ENCODE results near the gene HNRNPH1. TPM values are rescaled to one million over a fixed set of nuclear protein-coding genes. Genes with fewer than 3 reads are reported as not detected.
"Not testable (repeated sequence)": the region's sequence is repeated elsewhere in the genome, so short reads cannot be mapped to it uniquely, and the experiment has no call there.

Gene HNRNPH1, protein sequence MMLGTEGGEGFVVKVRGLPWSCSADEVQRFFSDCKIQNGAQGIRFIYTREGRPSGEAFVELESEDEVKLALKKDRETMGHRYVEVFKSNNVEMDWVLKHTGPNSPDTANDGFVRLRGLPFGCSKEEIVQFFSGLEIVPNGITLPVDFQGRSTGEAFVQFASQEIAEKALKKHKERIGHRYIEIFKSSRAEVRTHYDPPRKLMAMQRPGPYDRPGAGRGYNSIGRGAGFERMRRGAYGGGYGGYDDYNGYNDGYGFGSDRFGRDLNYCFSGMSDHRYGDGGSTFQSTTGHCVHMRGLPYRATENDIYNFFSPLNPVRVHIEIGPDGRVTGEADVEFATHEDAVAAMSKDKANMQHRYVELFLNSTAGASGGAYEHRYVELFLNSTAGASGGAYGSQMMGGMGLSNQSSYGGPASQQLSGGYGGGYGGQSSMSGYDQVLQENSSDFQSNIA
- 1,000 to 10,000 TPM in 1 of 2 donors, 100 to 1,000 TPM in 1; 422 to 1,791 TPM for total RNA-seq
- polyA plus RNA-seq: 100 to 1,000 TPM; 185 to 189 TPM
- long read RNA-seq, donor 1, full-length matches to known transcripts: 70 of 158 reads
- long read RNA-seq, donor 1, partial matches to known transcripts: 88 of 158 reads
- long read RNA-seq, donor 1, other reads (novel, unspliced or antisense): 0 of 158 reads
- long read RNA-seq, donor 2, full-length matches to known transcripts: 33 of 69 reads
- long read RNA-seq, donor 2, partial matches to known transcripts: 36 of 69 reads
- long read RNA-seq, donor 2, other reads (novel, unspliced or antisense): 0 of 69 reads
- long read RNA-seq, donor 3, full-length matches to known transcripts: 32 of 119 reads
- long read RNA-seq, donor 3, partial matches to known transcripts: 87 of 119 reads
- long read RNA-seq, donor 3, other reads (novel, unspliced or antisense): 0 of 119 reads
- long read RNA-seq, donor 4, full-length matches to known transcripts: 40 of 92 reads
- long read RNA-seq, donor 4, partial matches to known transcripts: 52 of 92 reads
- long read RNA-seq, donor 4, other reads (novel, unspliced or antisense): 0 of 92 reads
- long read RNA-seq, donor 5, full-length matches to known transcripts: 78 of 240 reads
- long read RNA-seq, donor 5, partial matches to known transcripts: 162 of 240 reads
- long read RNA-seq, donor 5, other reads (novel, unspliced or antisense): 0 of 240 reads

- peak; percentile 100 for DNase-seq
- 0% methylated on average over 80 to 92 of the region's 92 CpGs for WGBS, 2 donors
- peak; percentile 90 for ATAC-seq (ENCODE audit: insufficient read depth, low FRiP score)
Measured at GRCh38 chr5:179623003-179623905, at the start of gene HNRNPH1. TSS of gene HNRNPH1 (minus strand) at chr5:179623671. CDS start at chr5:179623133, 538 bp downstream.

GRCh38 chr5:179668391-179668790, 44.9 kb upstream of the HNRNPH1 start:
- no peak overlapping the region for H3K9ac ChIP-seq (ENCODE audit: insufficient read depth in 1 of 2, low read length in 2 of 2)
- DNase-seq: peak; percentile 33 to 52 (median 42)
- 55 to 58% methylated on average over 7 of the region's 7 CpGs for WGBS, 2 donors
- H3K27ac ChIP-seq (ENCODE audit: low read depth in 1 of 2, low read length in 1 of 2): no peak overlapping the region
- TF ChIP-seq, protein P1, sequence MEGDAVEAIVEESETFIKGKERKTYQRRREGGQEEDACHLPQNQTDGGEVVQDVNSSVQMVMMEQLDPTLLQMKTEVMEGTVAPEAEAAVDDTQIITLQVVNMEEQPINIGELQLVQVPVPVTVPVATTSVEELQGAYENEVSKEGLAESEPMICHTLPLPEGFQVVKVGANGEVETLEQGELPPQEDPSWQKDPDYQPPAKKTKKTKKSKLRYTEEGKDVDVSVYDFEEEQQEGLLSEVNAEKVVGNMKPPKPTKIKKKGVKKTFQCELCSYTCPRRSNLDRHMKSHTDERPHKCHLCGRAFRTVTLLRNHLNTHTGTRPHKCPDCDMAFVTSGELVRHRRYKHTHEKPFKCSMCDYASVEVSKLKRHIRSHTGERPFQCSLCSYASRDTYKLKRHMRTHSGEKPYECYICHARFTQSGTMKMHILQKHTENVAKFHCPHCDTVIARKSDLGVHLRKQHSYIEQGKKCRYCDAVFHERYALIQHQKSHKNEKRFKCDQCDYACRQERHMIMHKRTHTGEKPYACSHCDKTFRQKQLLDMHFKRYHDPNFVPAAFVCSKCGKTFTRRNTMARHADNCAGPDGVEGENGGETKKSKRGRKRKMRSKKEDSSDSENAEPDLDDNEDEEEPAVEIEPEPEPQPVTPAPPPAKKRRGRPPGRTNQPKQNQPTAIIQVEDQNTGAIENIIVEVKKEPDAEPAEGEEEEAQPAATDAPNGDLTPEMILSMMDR (IDR thresholded peaks at IDR 0.05; ENCODE audit: control extremely low read depth, extremely low read depth): peak; percentile 32
- no peaks in the 10 kb centered on the region for H3K4me1 ChIP-seq (ENCODE audit: control insufficient read depth in 5 of 5, insufficient read depth in 5 of 5, low read length in 5 of 5)
- no peaks in the 10 kb centered on the region for H3K27me3 ChIP-seq (ENCODE audit: control insufficient read depth in 3 of 3, insufficient read depth in 3 of 3, low read length in 2 of 3)
- H3K36me3 ChIP-seq (ENCODE audit: control insufficient read depth in 4 of 4, insufficient read depth in 4 of 4, low read length in 4 of 4): peaks cover 0 to 12% (median 7%) of the 10 kb centered on the region in 4 donors
- H3K4me3 ChIP-seq: no peak overlapping the region
- no peak for ATAC-seq (ENCODE audit: insufficient read depth, low FRiP score)
- no peaks in the 10 kb centered on the region for H3K9me3 ChIP-seq (ENCODE audit: control insufficient read depth in 4 of 4, insufficient read depth in 3 of 4, low read length in 3 of 4)

More at GRCh38 chr5:179623003-179623905, at the start of gene HNRNPH1:
- Histone ChIP-seq H3K27me3 (ENCODE audit: control insufficient read depth in 3 of 3, insufficient read depth in 3 of 3, low read length in 2 of 3) (no peaks in the 10 kb centered on the region), H3K9ac (ENCODE audit: insufficient read depth in 1 of 2, low read length in 2 of 2) (peak within 1 kb of the TSS; percentile 98 to 99), H3K36me3 (ENCODE audit: control insufficient read depth in 4 of 4, insufficient read depth in 4 of 4, low read length in 4 of 4) (peaks cover 3 to 45% (median 27%) of the 10 kb centered on the region in 4 donors), H3K4me3 (peak within 1 kb of the TSS; percentile 99), H3K4me1 (ENCODE audit: control insufficient read depth in 5 of 5, insufficient read depth in 5 of 5, low read length in 5 of 5) (peaks cover 7 to 44% (median 12%) of the 10 kb centered on the region in 5 donors), H3K9me3 (ENCODE audit: control insufficient read depth in 4 of 4, insufficient read depth in 3 of 4, low read length in 3 of 4) (no peaks in the 10 kb centered on the region), H3K27ac (ENCODE audit: low read depth in 1 of 2, low read length in 1 of 2) (peak within 1 kb of the TSS; percentile 100)
- TF ChIP-seq, protein P1 (IDR thresholded peaks at IDR 0.05; ENCODE audit: control extremely low read depth, extremely low read depth): no peak

- H3K27me3 ChIP-seq (ENCODE audit: control insufficient read depth in 3 of 3, insufficient read depth in 3 of 3, low read length in 2 of 3); H3K27ac ChIP-seq (ENCODE audit: low read depth in 1 of 2, low read length in 1 of 2); ATAC-seq (ENCODE audit: insufficient read depth, low FRiP score); DNase-seq; H3K4me1 ChIP-seq (ENCODE audit: control insufficient read depth in 5 of 5, insufficient read depth in 5 of 5, low read length in 5 of 5); H3K9ac ChIP-seq (ENCODE audit: insufficient read depth in 1 of 2, low read length in 2 of 2); H3K4me3 ChIP-seq; H3K9me3 ChIP-seq (ENCODE audit: control insufficient read depth in 4 of 4, insufficient read depth in 3 of 4, low read length in 3 of 4): not testable (repeated sequence)
- 97 to 98% methylated on average over 6 of the region's 6 CpGs for WGBS, 2 donors
- H3K36me3 ChIP-seq (ENCODE audit: control insufficient read depth in 4 of 4, insufficient read depth in 4 of 4, low read length in 4 of 4): peaks cover 0 to 14% (median 7%) of the 10 kb centered on the region in 4 donors
Measured at GRCh38 chr5:179661647-179662046, 38.2 kb upstream of the HNRNPH1 start.

DNA sequence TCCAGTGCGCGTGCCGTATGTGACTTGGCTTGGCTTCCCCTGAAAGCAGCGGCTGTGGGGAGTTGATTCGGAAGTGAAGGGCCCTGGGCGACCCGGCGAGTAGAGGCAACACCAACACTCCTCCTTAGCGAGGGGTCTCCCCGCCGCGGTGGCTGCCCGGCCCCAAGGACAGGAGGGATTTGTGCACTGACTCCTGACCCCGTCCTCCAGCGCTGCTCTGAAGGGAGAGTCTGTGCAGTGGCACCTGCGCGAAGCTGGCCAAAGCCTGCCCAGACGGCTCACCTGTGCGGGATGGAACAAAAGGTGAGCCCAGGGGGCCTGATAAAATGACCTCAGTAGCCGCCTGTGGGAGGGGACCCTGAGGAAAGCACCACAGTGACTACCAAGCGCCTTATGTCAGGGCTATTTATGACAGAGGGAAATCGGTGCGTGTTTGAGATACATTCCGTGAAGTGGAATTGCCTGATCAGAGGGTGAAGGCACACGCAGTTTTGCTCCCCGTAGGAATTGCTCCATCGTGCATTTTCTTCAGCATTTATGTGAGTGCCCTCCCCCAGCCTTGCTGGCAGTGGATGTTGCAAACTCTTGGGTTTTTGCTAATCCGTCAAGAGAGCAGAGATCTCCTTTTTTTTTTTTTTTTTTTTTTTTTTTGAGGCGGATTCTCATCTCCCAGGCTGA, 34.8 kb upstream of the HNRNPH1 start:
- H3K36me3 ChIP-seq (ENCODE audit: control insufficient read depth in 4 of 4, insufficient read depth in 4 of 4, low read length in 4 of 4); H3K4me1 ChIP-seq (ENCODE audit: control insufficient read depth in 5 of 5, insufficient read depth in 5 of 5, low read length in 5 of 5); H3K9me3 ChIP-seq (ENCODE audit: control insufficient read depth in 4 of 4, insufficient read depth in 3 of 4, low read length in 3 of 4); H3K9ac ChIP-seq (ENCODE audit: insufficient read depth in 1 of 2, low read length in 2 of 2); H3K27me3 ChIP-seq (ENCODE audit: control insufficient read depth in 3 of 3, insufficient read depth in 3 of 3, low read length in 2 of 3): not testable (repeated sequence)
- DNase-seq (peak; percentile 18 to 49 (median 30)), ATAC-seq (ENCODE audit: insufficient read depth, low FRiP score) (peak; percentile 15)
- 5 to 6% methylated on average over 10 of the region's 29 CpGs for WGBS, 2 donors
- Histone ChIP-seq H3K27ac (ENCODE audit: low read depth in 1 of 2, low read length in 1 of 2) (peak overlapping the region in 1 of 2 donors; percentile 60), H3K4me3 (peak overlapping the region; percentile 49)

GRCh38 chr5:179657302-179658178, 34.1 kb upstream of the HNRNPH1 start:
- H3K4me3 ChIP-seq; H3K9me3 ChIP-seq (ENCODE audit: control insufficient read depth in 4 of 4, insufficient read depth in 3 of 4, low read length in 3 of 4); H3K27ac ChIP-seq (ENCODE audit: low read depth in 1 of 2, low read length in 1 of 2); H3K27me3 ChIP-seq (ENCODE audit: control insufficient read depth in 3 of 3, insufficient read depth in 3 of 3, low read length in 2 of 3); DNase-seq; H3K4me1 ChIP-seq (ENCODE audit: control insufficient read depth in 5 of 5, insufficient read depth in 5 of 5, low read length in 5 of 5); H3K9ac ChIP-seq (ENCODE audit: insufficient read depth in 1 of 2, low read length in 2 of 2); H3K36me3 ChIP-seq (ENCODE audit: control insufficient read depth in 4 of 4, insufficient read depth in 4 of 4, low read length in 4 of 4): not testable (repeated sequence)
- WGBS, 2 donors: 19 to 100% methylated on average over 2 to 6 of the region's 50 CpGs
- ATAC-seq (ENCODE audit: insufficient read depth, low FRiP score): peak; percentile 97
